Activated CD4-positive, CD25-positive, alpha-beta regulatory T cell treated with anti-CD3 and anti-CD28 coated beads, Interleukin-2, amount 50 U/mL, for 72 hours (primary cell): ENCODE measurements around the gene JAZF1.

Experiments
- DNase-seq: peaks from one replicate; pipeline ENCODE4 v3.0.0; 2021

Gene JAZF1

GRCh38 chr7:27795977-27796376 is 384.6 kb downstream of the JAZF1 start:
- no peak for DNase-seq

GRCh38 chr7:27793780-27794179 is 386.8 kb downstream of the JAZF1 start:
- DNase-seq, result no peak

GRCh38 chr7:27788437-27788836 is 392.2 kb downstream of the JAZF1 start:
- no peak for DNase-seq

- no peak for DNase-seq
Measured at GRCh38 chr7:27784399-27785053, 396.1 kb downstream of the JAZF1 start.

GRCh38 chr7:27782849-27783248 is 397.7 kb downstream of the JAZF1 start:
- DNase-seq, result no peak

- DNase-seq, result no peak
Measured at GRCh38 chr7:27781188-27781587, 399.4 kb downstream of the JAZF1 start.
